SU-DHL-6 (cell line): ENCODE measurements around the gene GVQW3.

Experiments
- CTCF ChIP-seq: fragments of 200-600 bp; sonication (generic); IDR thresholded peaks from one replicate; pipeline ENCODE4 v1.5.1; 2017; ENCODE audit warnings: antibody characterized with exemption, mild to moderate bottlenecking, low read length, moderate library complexity; ENCODE audit not compliant: insufficient read depth, poor library complexity, severe bottlenecking
- EZH2phosphoT487 ChIP-seq: fragments of 200-600 bp; sonication (generic), shearing (Covaris generic); conservative IDR thresholded peaks from 2 replicates; pipeline ENCODE4 v1.6.1; 2018; ENCODE audit warnings: mild to moderate bottlenecking, antibody characterized with exemption, low read length, moderate library complexity, mixed read lengths

GRCh38 chr11:76376746-76377558, 4.2 kb upstream of the GVQW3 start:
- TF ChIP-seq CTCF (no peak), EZH2phosphoT487 (no peak)
